ENCODE measurements around the gene ADAMTS16.

The ADAMTS16 gene

DNA sequence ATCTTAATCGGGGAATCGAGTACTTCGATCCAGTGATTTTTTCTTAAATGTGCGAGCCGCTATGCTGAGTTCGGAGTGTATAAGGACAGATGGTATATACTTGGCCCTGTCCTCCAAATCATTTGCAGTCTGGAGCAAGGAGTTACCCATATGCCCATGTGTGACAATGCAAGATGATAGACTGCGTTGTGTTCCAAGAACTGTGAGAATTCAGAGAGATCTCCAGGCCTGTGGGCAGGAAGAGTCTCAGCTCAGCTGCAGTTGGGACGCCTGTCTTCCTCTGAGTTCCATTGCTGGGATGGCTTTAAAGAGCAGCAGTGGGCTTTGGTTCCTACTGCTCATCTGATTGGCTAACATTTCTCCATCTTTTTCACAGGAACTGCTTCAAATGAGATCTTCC, 106.6 kb downstream of the ADAMTS16 start:
- no peak for DNase-seq

- no peak for DNase-seq
Observed at GRCh38 chr5:5250758-5251157, 110.6 kb downstream of the ADAMTS16 start.

- DNase-seq = no peak
Observed at GRCh38 chr5:5252106-5252505, 112.0 kb downstream of the ADAMTS16 start.

DNA sequence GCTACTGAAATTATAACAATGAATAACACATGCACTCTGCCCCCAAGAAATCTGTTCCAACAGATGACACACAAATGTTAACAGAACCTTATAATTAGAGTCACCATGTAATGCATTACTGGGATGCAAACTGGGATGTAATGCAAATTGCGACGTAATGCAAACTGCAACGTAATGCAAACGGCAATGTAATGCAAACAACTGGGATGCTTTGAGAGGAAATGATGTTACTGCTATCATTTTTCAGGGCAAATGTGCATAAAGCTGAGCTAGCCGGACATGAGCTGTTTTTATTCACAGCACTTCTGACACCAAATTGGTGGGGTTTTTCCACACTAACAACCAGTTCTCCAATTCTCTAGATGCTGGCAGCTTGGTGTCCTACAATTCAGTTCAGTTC, 117.2 kb downstream of the ADAMTS16 start:
- no peak for DNase-seq

GRCh38 chr5:5258564-5258963, 118.4 kb downstream of the ADAMTS16 start:
- DNase-seq = no peak

DNA sequence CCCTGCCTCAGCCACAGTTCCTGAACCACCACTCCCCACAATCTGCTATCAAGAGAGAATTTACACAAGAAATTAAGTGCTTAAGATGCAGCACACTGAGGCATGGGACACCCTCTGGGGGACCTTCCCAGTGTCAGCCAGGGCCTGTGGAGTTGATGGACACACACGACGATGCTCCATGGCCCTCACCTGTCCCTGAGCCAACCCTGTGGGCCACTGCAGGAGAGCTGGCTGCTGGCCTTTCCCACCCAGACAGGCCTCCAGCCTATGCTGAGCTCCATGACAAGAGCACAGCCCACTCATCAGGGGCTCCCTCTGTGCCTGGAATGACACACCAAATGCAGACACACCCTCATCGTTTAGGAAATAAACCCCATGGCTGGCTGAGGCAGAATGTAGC, 124.6 kb downstream of the ADAMTS16 start:
- DNase-seq = no peak

DNA sequence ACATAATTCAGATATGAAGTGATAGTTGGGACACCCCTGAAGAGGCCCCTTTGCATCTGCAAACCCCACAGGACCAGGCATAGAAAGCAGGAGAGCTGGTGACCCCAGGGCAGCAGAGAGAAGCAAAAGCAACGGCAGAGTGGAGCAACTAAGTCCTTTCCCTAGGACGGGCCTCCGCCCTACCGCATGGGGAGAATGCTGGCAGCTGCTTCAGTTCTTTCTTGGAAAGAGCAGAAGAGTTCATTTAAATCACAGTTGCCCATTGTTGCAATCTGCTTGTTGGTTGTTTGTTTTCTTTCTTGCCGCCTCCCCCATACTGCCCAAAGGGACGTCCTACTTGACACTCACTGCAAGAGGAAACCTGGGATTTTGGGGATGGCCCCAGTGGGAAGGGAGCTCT, 126.2 kb downstream of the ADAMTS16 start:
- DNase-seq = no peak

- no peak for DNase-seq
Observed at GRCh38 chr5:5270161-5270560, 130.0 kb downstream of the ADAMTS16 start.

- DNase-seq = no peak
Observed at GRCh38 chr5:5270958-5271785, 131.0 kb downstream of the ADAMTS16 start.

DNA sequence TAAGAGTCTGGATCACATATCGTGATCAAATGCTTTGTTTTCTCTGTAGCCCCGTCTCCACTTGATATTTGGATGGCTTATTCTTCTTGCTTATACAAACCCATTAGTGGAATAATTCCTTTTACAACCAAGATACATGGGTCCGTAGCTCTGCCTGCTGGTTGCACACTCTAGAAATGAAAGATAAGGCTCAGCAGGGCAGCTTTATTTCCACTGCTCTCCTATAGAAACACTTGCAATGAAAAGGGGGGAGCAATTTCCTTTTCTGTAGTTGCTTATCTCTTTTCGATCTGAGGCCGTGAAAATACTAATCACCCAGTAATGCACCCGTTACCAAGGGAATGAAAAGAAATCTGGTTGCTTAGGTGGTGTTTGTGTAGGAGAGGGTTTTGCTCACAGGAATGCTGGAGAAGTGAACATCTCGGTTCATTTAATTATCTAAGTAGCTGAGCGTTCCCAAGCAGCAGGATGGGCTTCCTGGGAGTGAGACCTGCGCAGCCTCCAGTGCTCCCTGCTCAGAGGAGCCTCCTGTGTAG, 131.7 kb downstream of the ADAMTS16 start:
- DNase-seq = no peak

GRCh38 chr5:5273398-5273797, 133.3 kb downstream of the ADAMTS16 start:
- no peak for DNase-seq

DNA sequence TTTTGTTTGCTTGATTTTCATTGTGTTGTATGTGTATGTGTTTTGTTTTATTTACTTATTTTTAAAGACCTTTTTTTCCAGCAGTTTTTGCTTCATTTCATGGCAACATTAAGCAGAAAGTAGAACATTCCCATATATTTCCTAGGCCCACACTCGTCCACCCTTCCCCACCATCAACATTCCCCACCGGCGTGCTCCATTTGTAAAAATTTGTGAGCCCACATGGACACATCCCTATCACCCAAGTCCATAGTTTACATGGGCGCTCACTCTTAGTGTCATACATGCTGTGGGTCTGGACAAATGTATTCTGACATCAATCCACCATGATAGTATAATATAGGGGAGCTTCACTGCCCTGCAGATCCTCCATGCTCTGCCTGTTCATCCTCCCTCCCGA, 133.8 kb downstream of the ADAMTS16 start:
- no peak for DNase-seq

DNA sequence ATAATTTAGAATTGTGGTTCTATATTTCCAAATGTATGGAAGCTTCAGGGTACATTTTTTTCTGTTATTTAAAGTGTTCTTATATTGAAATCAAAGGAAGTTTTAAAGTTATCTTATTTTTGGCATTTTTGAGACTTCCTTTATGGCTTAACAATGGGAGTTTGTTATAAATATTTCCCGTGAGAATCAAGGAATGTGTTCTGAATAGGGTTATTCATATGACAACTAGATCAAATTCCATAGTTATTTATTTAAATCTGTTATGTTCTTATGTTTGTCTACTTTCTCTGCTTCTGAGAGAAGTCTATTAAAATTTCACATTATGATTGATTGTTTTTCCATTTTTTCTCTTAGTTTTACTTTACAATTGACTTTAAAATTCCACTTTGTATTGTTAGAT, 135.1 kb downstream of the ADAMTS16 start:
- DNase-seq = no peak

- DNase-seq = no peak
Observed at GRCh38 chr5:5276430-5276829, 136.3 kb downstream of the ADAMTS16 start.

GRCh38 chr5:5276951-5277517, 136.9 kb downstream of the ADAMTS16 start:
- no peak for DNase-seq

- DNase-seq = no peak
Observed at GRCh38 chr5:5278201-5278814, 138.2 kb downstream of the ADAMTS16 start.

GRCh38 chr5:5278815-5279381, 138.8 kb downstream of the ADAMTS16 start:
- DNase-seq = no peak

DNA sequence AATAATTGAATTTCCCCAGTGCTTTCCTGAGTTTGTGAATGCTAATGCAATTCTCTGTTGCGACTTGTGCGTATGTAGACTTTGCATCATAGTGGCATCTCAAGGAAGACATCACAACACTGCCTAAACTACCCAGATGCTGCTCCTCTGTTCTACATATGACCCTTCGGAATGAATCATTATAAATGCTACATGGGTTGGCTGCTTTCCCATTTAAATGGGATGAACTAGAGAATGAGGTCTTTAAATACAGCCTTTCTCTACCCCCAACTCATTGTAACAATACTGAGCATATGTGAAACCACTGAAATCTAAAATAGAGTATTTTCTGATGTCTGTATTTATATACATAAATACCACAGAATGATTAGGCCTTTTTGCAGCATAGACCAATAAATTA, 145.8 kb downstream of the ADAMTS16 start:
- DNase-seq = no peak

- no peak for DNase-seq
Observed at GRCh38 chr5:5287419-5287818, 147.3 kb downstream of the ADAMTS16 start.

DNA sequence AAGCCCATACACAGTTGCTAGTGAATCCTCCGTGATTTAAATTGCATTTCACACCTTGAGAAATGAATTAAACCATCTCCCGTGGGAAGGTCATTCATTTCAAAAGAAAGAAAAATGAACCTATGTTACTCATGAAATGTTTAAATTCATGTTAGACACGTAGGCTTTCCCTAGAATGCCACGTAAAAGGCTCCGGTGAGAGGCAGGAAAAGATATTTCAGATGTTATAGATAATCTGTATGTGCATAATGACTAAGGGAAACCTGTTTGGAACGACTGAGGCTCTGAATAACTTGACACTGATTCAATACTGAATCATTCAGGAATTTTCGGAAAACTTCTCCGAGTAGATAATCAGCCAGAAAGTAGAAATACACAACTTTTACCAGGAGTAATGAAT, 148.1 kb downstream of the ADAMTS16 start:
- DNase-seq = no peak

DNA sequence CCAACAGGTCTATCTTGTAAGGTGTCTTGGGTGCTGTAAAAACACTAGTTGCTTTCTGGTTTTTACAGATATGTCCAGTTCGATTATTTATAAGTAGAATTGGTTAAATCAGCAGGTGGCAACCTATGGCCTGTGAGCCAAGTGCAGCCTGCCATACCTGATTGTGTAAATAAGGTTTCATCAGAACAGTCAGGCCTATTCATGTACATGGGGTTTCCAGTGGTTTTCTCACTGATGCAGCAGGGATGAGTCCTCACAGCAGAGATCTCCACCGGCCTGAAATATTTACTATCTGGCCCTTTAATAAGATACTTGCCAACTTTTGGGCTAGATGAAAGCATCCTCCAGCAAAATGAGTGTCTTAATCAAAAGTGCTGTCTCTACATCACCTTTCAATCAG, 149.4 kb downstream of the ADAMTS16 start:
- no peak for DNase-seq

DNA sequence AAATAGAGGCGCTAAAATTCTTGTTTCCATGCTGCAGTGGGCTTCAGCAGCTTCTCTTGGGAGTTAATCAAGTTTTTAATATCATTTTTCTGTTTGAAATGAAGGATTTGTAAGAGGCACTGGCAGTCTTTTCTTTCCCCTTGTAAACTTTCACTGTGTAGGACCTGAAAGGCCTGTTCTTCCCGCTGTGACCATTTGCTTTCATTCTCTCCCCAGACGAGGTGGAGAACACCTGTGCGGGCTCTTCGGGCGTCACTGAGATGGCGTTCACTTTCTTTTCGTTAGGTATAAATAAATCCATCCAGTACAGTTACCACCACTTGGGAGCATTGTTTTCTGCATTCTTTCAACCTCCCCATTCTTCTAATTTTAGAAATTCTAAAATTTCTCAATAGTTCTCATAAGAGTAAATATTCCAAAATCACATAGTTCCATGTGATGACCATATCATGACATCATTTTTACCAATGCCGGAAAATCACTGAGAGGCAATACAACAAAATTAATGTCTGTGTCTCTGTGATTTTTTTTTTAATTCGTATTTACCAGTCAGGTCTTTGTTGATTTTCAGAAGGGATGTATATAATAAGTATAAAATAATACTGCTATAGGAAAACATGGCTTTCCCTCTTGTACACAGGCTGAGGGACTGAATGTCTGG, 150.7 kb downstream of the ADAMTS16 start:
- no peak for DNase-seq

GRCh38 chr5:5291357-5291756, 151.2 kb downstream of the ADAMTS16 start:
- DNase-seq = no peak

Data from KG1 (cell line).